ENCODE measurements around the gene TNS1. TPM values are rescaled to one million over a fixed set of nuclear protein-coding genes. Genes with fewer than 3 reads are reported as not detected.

Gene TNS1
- polyA plus RNA-seq, 1 of the 3 experiments (the other 2 are of a cell fraction) = 12.1 TPM

GRCh38 chr2:217757108-217757463 is 245.7 kb downstream of the TNS1 start:
- ChIA-PET CTCF (interaction anchor here (0.7 to 2.4 kb wide), 22 partner anchors 10 to 1239 kb away, joined by 3 to 16 read pairs (median 5); no protein-coding TSS in a partner anchor), POLR2A (no interaction called here)
- H3K4me1 ChIP-seq (ENCODE audit: control insufficient read depth in 1 of 2, insufficient read depth in 2 of 2, low read depth in 1 of 2, low read length in 1 of 2) = peaks cover 5 to 6% of the 10 kb centered on the region in 2 experiments; a peak in 2 of 4 replicates
- no peaks in the 10 kb centered on the region for H4K20me1 ChIP-seq (ENCODE audit: insufficient read depth)
- no peak overlapping the region for H3K27ac ChIP-seq (ENCODE audit: low read depth in 2 of 2, low read length in 1 of 2)
- H3K27me3 ChIP-seq (ENCODE audit: insufficient read depth) = no peaks in the 10 kb centered on the region
- H3K4me3 ChIP-seq (ENCODE audit: low read depth in 2 of 2, low read length in 1 of 2) = no peak overlapping the region
- no peak overlapping the region for H3K9ac ChIP-seq
- H3K9me2 ChIP-seq = no peaks in the 10 kb centered on the region
- DNase-seq = no peak
- no peak overlapping the region for H3K4me2 ChIP-seq
- no peaks in the 10 kb centered on the region for H3K79me2 ChIP-seq (ENCODE audit: insufficient read depth)
- H3K9me3 ChIP-seq = peaks cover 11% of the 10 kb centered on the region
- peaks cover 0 to 16% of the 10 kb centered on the region in 2 experiments for H3K36me3 ChIP-seq (replicated peaks in 1 of 2; ENCODE audit: control insufficient read depth in 1 of 2, insufficient read depth in 2 of 2, low read length in 1 of 2)
- H3F3A ChIP-seq (replicated peaks; ENCODE audit: insufficient read depth) = peaks cover 6% of the 10 kb centered on the region
- TF ChIP-seq ELF1 (IDR thresholded peaks at IDR 0.05) (no peak), TCF12 (IDR thresholded peaks at IDR 0.05) (no peak), SMC3 (IDR thresholded peaks at IDR 0.05; ENCODE audit: low read depth, low read length) (no peak), RFX5 (IDR thresholded peaks at IDR 0.05; ENCODE audit: low read length) (no peak), POLR2AphosphoS5 (IDR thresholded peaks at IDR 0.05; ENCODE audit: low read depth, low read length) (no peak), YY1 (IDR thresholded peaks at IDR 0.05; ENCODE audit: low read depth) (no peak), EZH2phosphoT487 (IDR thresholded peaks at IDR 0.05; ENCODE audit: borderline replicate concordance, low read depth) (no peak), PBX3 (IDR thresholded peaks at IDR 0.05) (no peak), EP300 (IDR thresholded peaks at IDR 0.05; ENCODE audit: borderline replicate concordance in 1 of 2, low read depth in 1 of 2, low read length in 1 of 2) (no peak), JUND (IDR thresholded peaks at IDR 0.05) (no peak), FOXM1 (IDR thresholded peaks at IDR 0.05; ENCODE audit: low read depth) (no peak)
- TF ChIP-seq, protein P1, sequence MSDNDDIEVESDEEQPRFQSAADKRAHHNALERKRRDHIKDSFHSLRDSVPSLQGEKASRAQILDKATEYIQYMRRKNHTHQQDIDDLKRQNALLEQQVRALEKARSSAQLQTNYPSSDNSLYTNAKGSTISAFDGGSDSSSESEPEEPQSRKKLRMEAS (IDR thresholded peaks at IDR 0.05; ENCODE audit: low read depth) = no peak
- TF ChIP-seq, protein P2, sequence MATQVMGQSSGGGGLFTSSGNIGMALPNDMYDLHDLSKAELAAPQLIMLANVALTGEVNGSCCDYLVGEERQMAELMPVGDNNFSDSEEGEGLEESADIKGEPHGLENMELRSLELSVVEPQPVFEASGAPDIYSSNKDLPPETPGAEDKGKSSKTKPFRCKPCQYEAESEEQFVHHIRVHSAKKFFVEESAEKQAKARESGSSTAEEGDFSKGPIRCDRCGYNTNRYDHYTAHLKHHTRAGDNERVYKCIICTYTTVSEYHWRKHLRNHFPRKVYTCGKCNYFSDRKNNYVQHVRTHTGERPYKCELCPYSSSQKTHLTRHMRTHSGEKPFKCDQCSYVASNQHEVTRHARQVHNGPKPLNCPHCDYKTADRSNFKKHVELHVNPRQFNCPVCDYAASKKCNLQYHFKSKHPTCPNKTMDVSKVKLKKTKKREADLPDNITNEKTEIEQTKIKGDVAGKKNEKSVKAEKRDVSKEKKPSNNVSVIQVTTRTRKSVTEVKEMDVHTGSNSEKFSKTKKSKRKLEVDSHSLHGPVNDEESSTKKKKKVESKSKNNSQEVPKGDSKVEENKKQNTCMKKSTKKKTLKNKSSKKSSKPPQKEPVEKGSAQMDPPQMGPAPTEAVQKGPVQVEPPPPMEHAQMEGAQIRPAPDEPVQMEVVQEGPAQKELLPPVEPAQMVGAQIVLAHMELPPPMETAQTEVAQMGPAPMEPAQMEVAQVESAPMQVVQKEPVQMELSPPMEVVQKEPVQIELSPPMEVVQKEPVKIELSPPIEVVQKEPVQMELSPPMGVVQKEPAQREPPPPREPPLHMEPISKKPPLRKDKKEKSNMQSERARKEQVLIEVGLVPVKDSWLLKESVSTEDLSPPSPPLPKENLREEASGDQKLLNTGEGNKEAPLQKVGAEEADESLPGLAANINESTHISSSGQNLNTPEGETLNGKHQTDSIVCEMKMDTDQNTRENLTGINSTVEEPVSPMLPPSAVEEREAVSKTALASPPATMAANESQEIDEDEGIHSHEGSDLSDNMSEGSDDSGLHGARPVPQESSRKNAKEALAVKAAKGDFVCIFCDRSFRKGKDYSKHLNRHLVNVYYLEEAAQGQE (IDR thresholded peaks at IDR 0.05; ENCODE audit: low read depth, low read length) = no peak
- WGBS (ENCODE audit: low lambda C conversion rate) = 90% methylated on average over 2 of the region's 2 CpGs
- H2AFZ ChIP-seq (ENCODE audit: low read depth) = no peak overlapping the region
